Neural progenitor cell (in vitro differentiated cells): ENCODE data around the gene UBE2V1.

Source experiments
- EZH2 ChIP-seq: fragments of 200-600 bp; sonication (generic); IDR thresholded peaks from 2 replicates; pipeline ENCODE4 v1.6.1; 2017; ENCODE audit warnings: antibody characterized with exemption, mild to moderate bottlenecking, moderate library complexity
- EZH2phosphoT487 ChIP-seq: fragments of 200-600 bp; sonication (generic); IDR thresholded peaks from 2 replicates; pipeline ENCODE4 v1.6.1; 2017; ENCODE audit warnings: antibody characterized with exemption
- TF ChIP-seq, protein P1 (sequence below): fragments of 200-600 bp; sonication (generic); IDR thresholded peaks from 2 replicates; pipeline ENCODE4 v1.5.1; 2017; ENCODE audit warnings: antibody characterized with exemption, mild to moderate bottlenecking

DNA sequence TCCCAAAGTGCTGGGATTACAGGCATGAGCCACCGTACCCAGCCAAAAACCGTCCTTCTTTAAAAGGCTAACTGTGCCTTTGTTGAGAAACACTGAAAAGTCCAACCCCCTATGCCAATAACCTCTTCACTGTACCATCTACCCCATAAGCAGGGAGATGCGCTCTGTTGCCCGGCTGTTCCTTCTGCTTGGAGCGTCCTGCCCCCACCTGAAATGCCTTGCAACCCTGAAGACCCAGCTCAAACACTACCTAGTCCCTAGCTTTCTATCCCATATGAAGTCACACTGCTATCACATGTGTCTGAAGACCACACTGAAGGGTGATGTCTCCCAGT lies 27.8 kb downstream of the UBE2V1 start:
- TF ChIP-seq, protein P1, sequence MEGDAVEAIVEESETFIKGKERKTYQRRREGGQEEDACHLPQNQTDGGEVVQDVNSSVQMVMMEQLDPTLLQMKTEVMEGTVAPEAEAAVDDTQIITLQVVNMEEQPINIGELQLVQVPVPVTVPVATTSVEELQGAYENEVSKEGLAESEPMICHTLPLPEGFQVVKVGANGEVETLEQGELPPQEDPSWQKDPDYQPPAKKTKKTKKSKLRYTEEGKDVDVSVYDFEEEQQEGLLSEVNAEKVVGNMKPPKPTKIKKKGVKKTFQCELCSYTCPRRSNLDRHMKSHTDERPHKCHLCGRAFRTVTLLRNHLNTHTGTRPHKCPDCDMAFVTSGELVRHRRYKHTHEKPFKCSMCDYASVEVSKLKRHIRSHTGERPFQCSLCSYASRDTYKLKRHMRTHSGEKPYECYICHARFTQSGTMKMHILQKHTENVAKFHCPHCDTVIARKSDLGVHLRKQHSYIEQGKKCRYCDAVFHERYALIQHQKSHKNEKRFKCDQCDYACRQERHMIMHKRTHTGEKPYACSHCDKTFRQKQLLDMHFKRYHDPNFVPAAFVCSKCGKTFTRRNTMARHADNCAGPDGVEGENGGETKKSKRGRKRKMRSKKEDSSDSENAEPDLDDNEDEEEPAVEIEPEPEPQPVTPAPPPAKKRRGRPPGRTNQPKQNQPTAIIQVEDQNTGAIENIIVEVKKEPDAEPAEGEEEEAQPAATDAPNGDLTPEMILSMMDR: no peak
- TF ChIP-seq EZH2: no peak
- TF ChIP-seq EZH2phosphoT487: no peak
